Neutrophil (primary cell): ENCODE data around the gene ARL4A.

Source experiments
- H3K27ac ChIP-seq: fragments of 200-600 bp; sonication (generic); 2 replicates; pipeline ENCODE4 v1.5.1; 2016; ENCODE audit warnings: mild to moderate bottlenecking, moderate library complexity
- H3K27me3 ChIP-seq: fragments of 200-600 bp; sonication (generic); 2 replicates; pipeline ENCODE4 v1.6.0; 2016; ENCODE audit warnings: mild to moderate bottlenecking
- H3K36me3 ChIP-seq: fragments of 200-600 bp; sonication (generic); 2 replicates; pipeline ENCODE4 v1.5.1; 2017
- H3K4me1 ChIP-seq, 2 experiments: fragments of 200-600 bp in 1 of 2; sonication (generic) in 1 of 2; 1 replicate in 1 of 2; 2 replicates in 1 of 2; pipeline versions ENCODE4 v1.5.1 to v1.6.1; 2013 to 2016; ENCODE audit warnings: low read depth in 1 of 2, low read length in 1 of 2, mild to moderate bottlenecking in 1 of 2, moderate library complexity in 1 of 2; ENCODE audit not compliant: control insufficient read depth in 1 of 2, insufficient read depth in 1 of 2
- H3K4me3 ChIP-seq, 2 experiments: fragments of 200-600 bp in 1 of 2; sonication (generic) in 1 of 2; 1 replicate in 1 of 2; 2 replicates in 1 of 2; pipeline ENCODE4 v1.5.1; 2013 to 2016; ENCODE audit warnings: low read depth in 1 of 2, low read length in 1 of 2, mild to moderate bottlenecking in 1 of 2, moderate library complexity in 1 of 2
- H3K9me3 ChIP-seq: fragments of 200-600 bp; sonication (generic); 2 replicates; pipeline ENCODE4 v1.5.1; 2016
- CTCF ChIP-seq: fragments of 200-600 bp; sonication (generic); IDR thresholded peaks from 2 replicates; pipeline ENCODE4 v1.5.1; 2016; ENCODE audit warnings: antibody characterized with exemption

The ARL4A gene

DNA sequence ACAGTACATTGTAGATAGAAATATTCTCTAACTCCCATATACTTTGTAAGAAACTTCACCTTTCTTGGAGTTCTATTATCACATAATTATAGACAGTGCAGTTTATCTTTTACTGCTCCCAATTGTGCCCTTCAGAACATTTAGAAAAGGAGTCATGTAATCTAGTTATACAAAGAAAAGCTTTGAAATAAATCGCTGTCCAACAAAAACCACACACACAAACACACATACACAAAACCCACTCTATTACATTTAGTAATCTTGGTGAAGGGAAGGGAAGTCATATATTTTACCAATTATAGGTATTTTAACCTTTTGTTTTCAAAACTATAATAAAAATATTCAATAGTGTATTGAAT, 26.9 kb downstream of the ARL4A start:
- Histone ChIP-seq H3K4me1 (peaks cover 9 to 29% of the 10 kb centered on the region in 2 experiments), H3K4me3 (no peak overlapping the region), H3K9me3 (no peaks in the 10 kb centered on the region), H3K36me3 (no peaks in the 10 kb centered on the region), H3K27me3 (no peaks in the 10 kb centered on the region), H3K27ac (no peak overlapping the region)
- TF ChIP-seq CTCF: no peak

DNA sequence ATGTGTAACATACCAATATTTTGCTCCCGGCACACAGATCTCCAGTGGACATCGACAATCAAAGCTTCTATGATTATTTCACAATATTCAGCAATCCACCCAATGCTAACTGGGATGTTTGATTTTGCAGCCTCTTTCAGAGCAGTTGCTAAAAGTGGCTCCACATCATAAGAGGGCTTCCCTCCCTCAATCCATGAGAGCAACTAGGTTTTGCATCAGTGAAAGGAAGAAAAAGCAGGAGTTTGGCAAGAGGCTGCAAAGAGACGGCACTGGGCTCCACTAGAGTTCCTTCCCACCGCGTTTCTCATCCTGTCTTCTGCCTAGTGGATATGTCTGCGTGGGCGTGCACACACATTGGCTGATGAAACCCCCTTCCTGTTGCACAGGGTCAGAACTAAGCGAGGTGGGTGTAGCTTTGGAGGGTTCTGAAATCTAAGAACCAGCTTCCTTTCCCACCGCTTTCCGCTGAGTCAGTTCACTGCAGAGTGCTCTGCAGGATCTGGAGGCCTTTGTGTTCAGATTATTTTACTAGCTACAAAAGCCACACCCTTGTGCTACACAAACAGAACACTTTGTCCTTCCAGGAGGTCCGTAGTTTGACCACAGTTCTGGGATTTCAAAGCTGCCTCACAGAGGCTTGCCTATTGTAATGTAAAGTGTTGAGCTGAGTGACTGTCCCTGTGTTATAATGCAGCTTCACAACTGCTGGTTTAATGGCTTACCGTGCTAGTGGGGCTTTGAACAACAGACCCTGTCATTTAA, 28.1 kb downstream of the ARL4A start:
- no peak for TF ChIP-seq CTCF
- H3K27ac ChIP-seq: no peak overlapping the region

GRCh38 chr7:12716134-12716681, 28.8 kb downstream of the ARL4A start:
- no peak for TF ChIP-seq CTCF
- H3K27ac ChIP-seq: no peak overlapping the region
- H3K4me3 ChIP-seq: no peak overlapping the region
- peaks cover 9 to 36% of the 10 kb centered on the region in 2 experiments for H3K4me1 ChIP-seq
- no peaks in the 10 kb centered on the region for H3K9me3 ChIP-seq
- H3K36me3 ChIP-seq: no peaks in the 10 kb centered on the region
- H3K27me3 ChIP-seq: no peaks in the 10 kb centered on the region

More for the DNA sequence above, 28.1 kb downstream of the ARL4A start:
- H3K36me3 ChIP-seq: no peaks in the 10 kb centered on the region
- H3K27me3 ChIP-seq: no peaks in the 10 kb centered on the region
- peaks cover 9 to 36% of the 10 kb centered on the region in 2 experiments for H3K4me1 ChIP-seq
- H3K4me3 ChIP-seq: no peak overlapping the region
- H3K9me3 ChIP-seq: no peaks in the 10 kb centered on the region

GRCh38 chr7:12716722-12717121, 29.3 kb downstream of the ARL4A start:
- no peaks in the 10 kb centered on the region for H3K36me3 ChIP-seq
- TF ChIP-seq CTCF: no peak
- H3K9me3 ChIP-seq: no peaks in the 10 kb centered on the region
- no peak overlapping the region for H3K27ac ChIP-seq
- H3K4me3 ChIP-seq: no peak overlapping the region
- peaks cover 9 to 36% of the 10 kb centered on the region in 2 experiments for H3K4me1 ChIP-seq
- H3K27me3 ChIP-seq: no peaks in the 10 kb centered on the region

DNA sequence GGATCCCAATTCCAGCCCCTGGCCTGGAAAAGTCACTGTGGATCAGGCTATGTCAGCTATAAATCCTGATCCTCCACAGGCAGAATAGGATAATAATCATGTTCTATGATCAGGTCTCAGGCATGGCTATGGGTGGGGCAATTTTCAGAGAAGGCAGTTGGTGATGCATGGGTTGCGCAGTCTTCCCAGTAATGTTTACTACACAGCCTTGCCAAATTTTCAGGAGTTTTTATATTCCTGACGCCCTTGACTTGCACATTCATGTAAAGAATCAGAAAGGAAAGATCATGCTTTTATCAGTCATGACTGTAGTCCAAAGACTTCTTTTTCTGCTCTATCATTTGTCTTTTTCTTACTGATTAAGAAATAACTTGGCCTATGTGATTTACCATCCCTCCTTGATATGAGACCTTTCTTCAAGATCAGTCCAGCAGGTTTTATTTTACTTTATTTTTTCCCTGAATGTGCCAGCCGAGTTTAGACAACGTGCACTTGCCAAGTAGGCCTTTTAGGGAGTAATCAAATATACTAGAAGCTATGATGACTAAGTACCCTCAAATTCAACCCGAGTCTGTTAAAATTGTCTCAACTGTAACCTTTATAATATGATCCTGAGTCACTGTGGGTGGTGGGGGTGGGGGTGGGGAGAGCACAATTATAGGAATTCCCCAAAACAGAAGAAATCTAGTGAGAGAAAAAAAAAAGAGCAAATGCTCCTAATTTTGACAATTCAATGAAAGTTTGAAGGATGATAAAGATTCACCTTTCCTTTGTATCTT, 31.9 kb downstream of the ARL4A start:
- Histone ChIP-seq H3K4me1 (peaks cover 11 to 40% of the 10 kb centered on the region in 2 experiments), H3K27ac (no peak overlapping the region), H3K36me3 (no peaks in the 10 kb centered on the region), H3K4me3 (no peak overlapping the region), H3K27me3 (no peaks in the 10 kb centered on the region), H3K9me3 (no peaks in the 10 kb centered on the region)
- no peak for TF ChIP-seq CTCF
